Measurements from ENCODE around the gene NFAM1.
A peak's percentile ranks its signal among the peaks of the same experiment; 100 is the strongest.

NFAM1 gene

DNA sequence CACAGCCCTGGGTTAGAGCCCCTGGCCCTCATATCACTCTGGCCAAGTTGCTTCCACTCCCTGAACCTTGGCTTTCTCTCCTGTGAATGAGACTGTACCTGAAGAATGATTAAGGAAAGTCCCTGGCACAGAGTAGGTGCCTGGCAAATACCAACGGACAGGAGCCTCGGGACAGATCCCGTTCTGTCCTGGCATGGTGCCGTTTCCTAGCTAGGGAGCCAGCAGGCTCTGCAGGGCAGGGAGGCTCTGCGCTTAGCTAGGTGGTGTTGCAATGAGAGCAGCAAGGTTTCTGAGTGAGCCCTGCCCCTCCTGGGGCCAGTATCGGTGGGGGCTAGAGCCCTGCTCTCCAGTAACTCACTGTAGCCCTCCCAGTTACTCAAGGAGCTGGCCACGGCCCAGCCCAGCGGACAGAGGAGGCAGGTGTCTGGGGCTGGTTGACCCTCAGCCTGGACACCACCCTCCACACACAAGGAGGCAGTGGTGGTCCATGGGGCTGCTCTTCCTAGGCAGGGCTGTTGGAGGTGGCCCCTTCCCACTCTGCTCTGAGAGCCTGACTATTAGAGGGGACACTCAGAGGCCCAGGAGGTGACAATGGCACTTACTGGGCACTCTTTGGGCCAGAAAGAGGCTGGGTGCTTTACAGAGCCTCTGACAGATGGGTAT, 74.4 kb downstream of the NFAM1 start:
- no peak for DNase-seq

DNA sequence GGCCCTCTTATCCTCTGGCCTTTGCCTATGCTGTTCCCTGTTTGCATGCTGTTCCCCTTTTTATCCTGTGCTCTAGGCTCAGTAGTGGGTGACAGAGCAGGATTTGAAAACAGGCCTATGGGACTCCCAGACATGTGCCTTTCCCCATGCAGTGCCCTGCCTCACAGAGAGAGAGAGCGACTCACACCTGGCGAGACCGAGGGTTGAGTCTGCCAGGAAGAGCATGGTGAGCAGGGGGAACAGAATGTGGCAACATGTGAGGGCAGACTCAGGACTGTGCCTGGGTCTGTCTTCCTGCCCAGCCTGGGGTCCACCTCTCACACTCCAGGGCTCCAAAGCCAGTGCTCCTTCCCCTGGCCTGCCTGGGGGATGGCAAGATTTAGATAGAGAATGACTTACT, 75.0 kb downstream of the NFAM1 start:
- DNase-seq: no peak

DNA sequence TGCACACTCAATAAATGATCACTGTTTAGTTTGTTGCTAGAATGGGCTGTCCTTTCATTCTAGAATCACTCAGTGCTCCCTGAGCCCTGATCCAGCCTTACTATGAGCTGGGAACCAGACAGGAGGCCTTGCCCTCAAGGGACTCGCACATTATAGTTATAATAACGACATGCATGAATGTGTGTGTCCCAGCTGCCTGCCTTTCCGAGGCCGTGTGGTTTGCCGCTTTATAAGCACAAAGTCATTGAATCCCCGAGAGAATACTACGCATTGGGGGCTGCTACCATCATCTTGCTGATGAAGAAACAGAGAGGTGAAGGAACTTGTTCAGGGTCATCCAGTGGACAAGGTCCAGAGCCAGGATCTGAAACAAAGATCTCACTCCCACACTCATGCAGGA, 75.7 kb downstream of the NFAM1 start:
- no peak for DNase-seq

DNA sequence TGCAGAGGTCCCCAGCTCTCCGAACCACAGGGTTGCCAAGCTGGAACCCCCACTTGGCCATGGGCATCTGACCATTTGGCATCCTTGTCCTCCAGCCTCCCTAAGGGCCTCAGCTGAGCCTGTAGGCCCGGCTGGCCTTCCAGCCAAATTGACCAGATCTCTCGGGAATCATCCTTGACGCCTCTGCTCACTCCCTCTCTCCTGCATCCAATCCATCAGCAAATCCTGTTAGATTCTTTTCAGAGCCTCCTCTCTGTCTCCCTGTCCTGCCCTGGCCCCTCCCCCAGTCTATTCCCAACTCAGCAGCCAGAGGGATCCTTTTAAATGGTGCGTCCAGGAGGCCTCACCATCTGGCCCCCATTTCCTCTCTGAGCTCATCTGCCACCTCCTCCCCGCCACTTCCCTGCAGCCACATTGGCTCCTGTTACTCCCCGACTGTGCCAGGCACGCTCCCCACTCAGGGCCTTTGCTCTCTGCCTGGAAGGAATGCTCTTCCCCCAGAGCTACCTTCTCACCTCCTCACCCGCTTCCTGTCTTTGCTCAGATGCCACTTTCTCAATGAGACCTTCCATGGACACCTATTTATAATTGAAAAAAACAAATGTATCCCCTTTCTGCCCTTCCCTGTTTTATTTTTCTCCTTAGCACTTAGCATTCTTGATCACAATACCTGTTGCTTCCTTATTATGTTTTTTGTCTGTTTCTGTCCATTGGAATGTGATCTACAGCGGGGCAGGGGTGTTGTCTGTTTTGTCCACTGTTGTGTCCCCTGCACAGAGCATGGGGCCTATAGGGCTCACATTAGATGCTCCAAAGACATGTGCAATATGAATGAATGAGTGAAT, 78.1 kb downstream of the NFAM1 start:
- DNase-seq: peak; percentile 62 to 70

DNA sequence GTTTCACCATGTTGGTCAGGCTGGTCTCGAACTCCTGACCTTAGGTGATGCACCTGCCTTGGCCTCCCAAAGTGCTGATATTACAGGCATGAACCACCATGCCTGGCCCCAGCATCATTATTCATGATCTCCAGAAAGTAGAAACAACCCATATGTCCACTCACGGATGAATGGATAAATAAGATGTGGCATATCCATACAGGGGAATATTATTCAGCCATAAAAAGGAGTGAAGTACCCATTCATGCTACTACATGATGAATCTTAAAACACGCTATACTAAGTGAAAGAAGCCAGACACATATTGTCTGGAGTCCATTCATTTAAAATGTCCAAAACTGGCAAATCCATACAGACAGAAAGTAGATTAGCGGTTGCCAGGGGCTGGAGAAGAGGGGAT, 81.8 kb downstream of the NFAM1 start:
- DNase-seq: no peak

DNA sequence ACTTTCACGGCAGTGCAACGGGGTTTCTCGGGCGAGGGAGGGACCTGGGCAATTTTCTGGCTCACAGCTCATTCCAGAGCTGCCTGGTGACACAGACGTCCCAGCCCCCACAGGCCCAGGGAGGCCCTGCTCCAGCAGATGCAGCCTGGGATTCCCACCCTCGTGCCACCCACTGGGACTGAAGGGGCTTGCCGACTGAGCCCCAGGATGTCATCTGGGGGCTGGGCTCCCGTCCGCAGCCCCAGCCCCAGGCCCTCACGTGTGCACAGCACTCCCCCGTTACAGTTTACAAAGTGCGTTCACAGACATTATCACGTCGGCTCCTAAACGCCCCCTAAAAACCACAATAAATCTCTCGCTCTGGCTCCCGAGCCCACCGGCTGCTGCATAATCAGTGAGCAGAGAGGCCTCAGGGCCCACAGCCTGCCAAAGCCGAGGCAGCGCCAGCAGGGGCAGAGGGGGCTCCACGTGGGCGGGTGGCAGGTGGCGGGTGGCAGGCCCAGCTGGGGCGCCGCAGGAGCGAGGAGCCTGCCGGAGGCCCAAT, 84.8 kb downstream of the NFAM1 start:
- no peak for DNase-seq

DNA sequence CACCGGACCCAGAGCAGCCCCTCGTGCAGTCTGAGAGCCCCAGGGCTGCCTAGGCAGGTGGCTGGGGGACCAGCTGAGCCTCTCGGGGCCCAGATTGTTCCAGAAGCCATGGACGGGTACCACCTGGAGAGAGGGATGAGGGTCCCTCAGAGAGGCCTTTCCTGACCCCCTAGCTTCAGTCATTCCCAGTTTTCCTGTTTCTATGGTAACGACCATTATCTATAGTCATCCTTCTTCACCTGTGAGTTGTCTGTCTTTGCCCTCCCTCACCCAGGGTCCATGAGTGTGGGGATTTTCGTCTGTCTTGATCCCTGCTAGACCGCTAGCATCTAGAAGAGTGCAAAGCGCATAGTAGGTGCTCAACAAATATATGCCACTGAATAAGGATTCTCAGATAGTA, 85.5 kb downstream of the NFAM1 start:
- no peak for DNase-seq

DNA sequence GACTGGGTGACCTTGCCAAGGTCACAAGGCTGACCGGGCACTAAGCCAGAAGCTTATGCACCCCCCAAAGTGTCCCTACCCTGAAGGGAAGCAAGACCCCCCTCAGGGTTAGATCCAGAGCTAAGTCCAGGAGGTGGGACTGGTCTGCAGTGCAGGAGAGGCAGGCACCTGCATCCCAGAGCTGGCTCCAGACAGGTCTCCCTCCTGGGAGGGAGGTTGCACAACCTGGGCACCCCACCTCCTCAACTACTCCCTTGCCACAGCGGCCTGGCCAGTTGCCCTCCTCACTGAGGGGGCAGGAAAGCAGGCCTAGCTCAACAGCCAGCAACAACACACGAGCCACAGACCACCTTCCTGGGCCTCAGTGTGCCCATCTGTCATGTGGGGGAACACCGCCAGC, 86.7 kb downstream of the NFAM1 start:
- DNase-seq: no peak

DNA sequence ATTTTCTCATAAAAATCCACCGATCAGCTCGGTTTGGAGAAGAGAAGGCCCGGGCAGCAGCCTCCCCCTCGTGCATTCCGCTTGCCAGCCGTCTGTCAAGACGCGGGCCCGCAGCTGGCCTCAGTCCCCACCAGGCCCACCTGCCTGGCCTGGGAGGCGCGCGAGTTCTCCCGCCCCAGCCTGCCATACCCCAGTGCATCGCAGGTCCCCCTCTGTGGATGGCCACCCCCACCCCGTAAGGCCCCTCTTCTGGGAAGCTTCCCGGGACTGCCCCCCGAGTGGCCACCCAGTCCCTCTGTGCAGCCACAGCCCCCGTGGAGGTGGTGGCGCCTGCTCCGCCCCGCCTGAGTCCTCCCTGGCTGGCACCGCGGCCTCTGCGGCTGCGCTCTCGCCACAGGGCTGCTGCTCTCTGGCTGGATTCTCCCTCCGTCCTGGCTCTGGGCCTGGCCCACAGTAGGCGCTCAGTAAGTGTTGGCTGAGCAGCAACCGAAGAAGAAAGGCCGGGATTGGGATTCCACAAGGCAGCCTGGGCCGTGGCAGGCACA, 87.8 kb downstream of the NFAM1 start:
- peak in 1 of 2 experiments; percentile 63 for DNase-seq

DNA sequence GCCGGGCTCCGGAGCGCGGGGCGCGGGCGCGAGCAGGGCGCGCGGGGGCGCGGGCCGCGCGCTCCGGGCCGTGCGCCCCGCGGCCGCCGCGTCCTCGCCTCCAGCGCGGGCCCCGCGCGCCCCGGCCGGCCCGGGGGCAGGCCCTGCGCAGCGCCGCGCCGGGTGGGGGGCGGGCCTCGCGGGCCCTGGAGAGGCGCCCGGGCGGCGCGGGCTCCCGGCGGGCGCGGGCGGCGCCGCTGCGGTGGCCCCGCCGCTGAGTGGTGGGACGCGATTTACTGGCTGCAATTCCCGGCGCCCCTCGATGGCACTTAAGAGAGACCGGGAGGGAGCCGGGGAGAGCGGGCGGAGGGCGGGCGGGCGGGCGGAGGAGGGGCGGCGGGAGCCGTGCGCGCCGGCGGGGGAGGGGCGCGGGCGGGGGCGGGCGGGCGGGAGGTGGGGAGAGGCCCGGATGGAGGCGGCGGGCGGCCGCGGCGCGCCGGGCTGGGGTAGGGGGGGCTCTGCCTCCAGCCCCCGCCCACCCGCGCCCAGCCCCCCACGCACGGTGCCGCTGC, 88.6 kb downstream of the NFAM1 start:
- DNase-seq: peak in 1 of 2 experiments; percentile 49

DNA sequence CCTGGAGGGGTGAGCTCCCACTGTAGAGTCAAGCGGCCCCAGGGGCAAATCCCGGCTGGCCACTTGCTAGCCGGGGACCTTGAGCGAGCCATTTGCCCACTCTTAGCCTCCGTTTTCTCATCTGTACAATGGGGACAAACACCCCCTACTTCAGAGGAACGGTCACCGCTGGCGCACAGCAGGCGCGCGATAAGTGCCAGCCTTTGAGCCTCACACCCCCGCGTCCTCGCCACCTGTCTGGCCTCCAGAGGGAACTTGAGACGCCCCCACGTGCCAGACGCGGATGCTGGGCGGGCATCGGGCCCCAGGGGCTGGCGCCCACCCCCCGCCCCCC, 89.1 kb downstream of the NFAM1 start:
- DNase-seq: peak in 1 of 2 experiments; percentile 44

DNA sequence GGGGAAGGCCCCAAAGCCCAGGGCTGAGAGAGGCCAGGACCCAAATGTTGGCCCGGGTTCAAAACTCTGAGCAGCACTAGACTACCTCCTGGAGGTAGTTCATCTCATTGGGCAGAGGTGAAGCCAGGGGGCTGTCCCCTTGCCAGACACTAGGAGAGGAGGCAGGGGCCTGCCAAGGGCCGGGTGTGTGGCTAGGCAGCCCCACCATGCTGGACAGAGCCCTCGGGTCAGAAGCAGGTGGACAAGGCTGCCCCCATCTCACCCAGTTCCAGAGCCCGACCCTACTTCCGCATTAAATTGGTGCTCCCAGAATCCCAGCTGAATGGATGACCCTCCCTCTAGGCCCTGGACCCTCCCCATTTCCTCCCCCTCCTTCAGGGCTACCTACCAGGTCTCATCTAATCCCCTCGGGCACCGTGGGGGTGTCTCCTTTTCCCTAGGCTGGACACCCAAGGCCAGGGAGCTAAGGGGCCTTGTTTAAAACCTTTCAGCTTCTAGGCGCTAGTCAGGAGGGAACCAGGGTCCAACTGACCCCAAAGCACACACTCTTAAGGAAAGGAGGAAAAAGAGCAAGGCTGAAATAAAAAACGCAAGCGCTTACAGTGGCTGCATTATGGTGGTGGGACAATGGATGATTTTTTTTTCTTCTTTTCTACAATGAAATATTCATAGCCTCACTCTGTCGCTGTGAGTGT, 89.6 kb downstream of the NFAM1 start:
- DNase-seq: peak in 1 of 2 experiments; percentile 29

DNA sequence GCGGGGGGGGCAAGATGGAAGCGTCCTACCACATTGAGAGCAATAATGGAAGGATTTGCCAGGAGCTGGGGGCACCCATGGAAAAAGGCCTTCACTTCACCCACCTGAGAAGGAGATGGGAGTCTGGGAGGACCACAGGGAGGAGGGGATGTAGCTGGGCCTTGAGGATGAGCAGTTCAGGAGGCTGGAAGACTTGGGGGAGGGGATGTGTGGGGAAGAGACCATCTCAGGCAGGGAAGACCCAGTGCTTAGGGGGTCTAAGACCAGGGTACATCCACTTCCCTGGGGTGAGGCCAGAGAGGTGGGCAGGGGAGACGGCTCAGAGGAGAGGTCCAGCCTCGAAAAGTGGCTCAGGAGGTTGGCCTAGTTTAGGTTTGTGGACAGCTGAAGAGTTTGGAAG, 90.4 kb downstream of the NFAM1 start:
- no peak for DNase-seq

DNA sequence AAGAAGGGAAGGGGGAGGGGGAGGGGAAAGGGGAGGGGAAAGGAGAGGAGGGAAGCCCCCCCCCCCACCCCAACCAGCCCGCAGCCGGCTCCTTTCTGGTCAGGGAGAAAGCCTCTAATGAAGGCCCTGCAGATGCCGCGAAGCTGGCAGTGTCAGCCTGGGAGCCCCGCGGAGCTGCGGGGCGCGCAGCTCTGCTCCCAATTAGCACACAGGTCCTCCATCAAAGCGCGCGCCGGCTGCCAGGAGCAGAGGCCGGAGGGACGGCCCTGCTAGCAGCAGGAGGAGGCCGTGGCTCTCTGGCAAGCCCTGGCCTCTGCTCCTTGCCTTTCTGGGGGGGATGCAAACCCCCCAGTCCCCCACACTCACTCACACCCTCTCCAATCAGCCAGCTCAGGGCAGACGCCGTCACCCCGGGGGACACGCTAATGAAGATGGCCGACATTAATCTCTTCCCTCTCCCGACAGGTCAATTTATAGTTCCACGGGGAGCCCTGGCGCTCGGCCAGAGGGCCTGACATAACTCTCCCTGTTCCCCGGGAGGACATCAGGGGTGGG, 91.3 kb downstream of the NFAM1 start:
- DNase-seq: peak in 1 of 2 experiments; percentile 37

DNA sequence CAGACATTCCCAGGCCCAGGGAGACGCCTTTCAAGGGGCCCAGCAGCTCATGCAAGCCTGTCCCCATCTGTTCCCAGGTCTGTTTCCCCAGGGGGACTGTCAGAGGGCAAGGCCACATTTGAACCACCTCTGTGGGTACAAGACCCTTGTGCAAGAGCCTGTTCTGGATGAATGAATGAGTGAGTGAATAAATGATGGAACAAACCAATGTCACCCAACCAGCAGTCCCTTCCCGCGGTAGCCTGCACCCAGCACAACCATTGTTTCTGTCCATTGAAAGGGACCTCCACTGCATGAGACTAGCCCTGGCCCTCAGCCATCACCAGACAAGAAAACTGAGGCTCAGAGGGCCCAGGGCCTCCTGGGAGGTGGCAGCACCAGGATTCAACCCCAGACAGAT, 92.1 kb downstream of the NFAM1 start:
- no peak for DNase-seq

DNA sequence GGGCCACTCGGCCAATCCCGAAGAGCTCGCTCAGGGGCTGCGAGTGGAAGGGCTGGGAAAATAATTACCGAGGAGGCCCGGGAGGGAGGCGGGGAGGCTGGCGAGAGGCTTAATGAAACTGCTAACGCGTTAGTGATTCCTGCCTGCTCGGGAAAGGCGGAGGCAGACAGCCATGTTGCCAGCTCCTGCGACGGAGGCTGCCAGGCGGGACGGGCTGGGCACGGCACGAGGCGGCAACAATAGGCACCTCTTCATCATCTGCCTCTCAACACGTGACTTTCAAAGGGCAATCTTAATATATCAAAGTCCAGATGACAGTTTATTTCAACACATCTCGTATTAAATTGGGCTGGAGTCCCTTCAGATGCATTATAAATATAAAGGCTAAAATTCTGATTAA, 93.7 kb downstream of the NFAM1 start:
- DNase-seq: no peak

DNA sequence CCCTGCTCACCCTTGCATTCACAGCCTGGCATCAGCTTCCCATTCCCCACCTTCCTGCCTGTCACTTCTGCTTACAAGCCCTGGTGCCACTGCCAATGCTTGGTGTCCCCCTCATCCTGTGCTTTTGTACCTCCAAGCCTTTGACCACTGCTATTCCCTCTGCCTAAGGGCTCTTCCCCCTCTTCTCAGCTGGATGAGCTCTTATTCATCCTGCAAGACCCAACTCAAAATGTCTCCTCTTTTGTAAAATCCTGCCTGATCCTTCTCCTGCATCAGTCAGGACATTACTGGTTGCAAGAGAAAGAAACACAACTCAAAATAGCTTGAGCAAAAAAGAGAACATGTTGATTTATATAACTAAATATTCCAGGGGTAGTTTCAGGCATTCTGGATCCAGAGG, 94.8 kb downstream of the NFAM1 start:
- no peak for DNase-seq

DNA sequence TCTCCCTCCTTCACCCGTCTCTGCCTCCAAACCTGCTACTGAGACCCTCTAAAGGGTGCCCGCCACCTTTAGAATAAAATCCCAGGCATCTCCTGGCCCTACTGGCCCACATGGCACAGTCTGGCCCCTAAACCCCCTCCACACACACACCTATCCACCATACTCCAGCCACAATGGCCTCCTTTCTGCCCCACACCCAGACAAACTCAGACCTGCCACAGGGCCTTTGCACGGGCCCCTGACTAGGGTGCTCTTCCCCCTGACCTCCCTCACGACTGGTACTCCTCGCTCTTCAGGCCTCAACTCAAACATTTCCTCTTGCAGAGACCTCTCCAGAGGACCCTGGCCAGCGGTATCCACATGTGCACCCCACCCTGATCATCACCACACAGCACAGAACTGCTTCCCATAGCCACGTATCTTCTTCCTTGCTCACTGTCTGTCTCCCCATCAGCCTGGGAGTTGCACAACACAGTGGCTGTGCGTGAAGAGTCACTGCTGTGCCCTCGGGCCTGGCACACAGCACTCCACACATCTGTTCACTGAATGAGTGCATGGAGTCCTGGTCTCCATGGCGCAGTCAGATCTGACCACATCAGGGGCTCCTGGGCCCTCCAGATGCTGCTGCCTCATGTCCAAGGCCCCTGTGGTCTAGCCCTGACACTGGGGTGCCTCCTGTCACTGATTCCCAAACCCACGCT, 95.5 kb downstream of the NFAM1 start:
- no peak for DNase-seq

DNA sequence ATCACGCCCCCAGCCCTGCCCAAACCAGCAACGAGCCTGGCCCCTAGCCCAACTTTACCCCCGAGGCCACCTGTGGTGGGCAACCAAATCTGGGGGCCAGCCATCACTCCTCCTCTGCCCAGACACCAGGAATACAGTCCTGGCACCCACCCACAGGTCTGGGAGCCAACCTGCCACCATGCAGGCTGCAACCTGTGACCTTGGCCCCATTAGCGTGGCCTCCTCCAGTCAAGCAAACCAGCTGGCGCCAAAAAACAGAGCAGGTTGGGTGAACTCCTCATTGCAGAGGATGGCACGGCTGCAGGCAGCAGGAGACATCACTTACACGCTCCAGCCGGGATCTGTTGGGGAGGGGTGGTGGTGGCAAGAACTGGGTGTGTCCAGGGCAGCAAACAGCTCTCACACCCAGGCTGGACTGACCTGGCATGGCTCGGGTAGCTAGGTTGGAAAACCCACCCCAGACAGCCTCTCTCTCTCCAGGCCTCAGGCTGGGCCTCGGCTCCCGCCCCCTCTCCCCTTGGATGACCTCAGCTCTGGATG, 96.3 kb downstream of the NFAM1 start:
- DNase-seq: no peak

DNA sequence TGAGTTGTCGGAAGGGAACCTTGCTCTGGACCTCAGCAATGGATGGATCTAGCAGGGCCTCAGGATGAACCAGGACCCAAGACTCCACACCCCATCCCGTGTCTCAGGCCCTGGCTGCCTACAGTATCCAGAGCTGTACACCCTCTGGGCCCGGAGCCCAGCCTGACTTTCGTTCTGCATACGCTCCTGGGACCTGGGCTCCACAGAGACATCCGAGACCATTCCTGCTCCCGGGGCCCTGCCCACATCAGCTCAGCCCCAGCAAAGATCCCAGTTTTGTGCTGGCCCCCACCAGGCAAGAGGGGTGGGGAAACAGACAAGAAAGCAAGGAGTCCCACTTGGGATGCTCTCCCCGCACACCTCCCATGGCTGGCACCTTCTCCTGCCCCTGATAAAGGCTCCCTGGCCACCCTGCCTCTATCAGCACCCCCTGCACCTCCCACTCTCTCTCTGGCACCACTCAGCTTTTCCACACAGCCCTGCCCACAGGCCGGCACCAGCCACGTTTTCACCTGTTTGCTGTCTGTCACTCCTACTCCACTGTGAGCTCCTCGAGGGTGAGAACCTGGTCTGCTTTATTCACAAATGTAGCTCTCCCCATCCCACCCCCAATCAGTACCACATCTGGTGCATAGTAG, 97.2 kb downstream of the NFAM1 start:
- no peak for DNase-seq

DNA sequence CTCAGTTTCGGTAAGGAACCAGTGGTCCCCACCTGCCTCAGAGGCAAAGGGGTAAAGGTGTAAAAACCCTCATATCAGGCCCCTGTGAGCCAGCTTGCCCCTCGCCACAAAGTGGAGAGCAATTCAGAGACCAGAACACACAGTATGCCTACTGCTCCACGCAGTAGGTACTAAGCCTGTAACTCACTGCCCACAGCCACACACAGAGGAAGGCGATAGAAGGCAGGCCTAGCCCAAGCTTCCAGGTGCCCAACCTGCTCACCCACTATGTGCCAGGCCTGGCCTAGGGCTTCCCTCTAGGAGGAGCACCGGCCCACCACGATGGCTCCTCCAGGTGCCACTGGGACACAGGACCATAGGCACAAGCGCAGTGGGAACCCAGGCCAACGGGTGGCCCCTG, 98.7 kb downstream of the NFAM1 start:
- DNase-seq: no peak

All from SHP77 (cell line).